CMK (cell line): ENCODE results near the gene GRM4.

Source experiments
- DNase-seq: peaks from one replicate; pipeline ENCODE4 v3.0.0-alpha.2; 2010; ENCODE audit warnings: low read depth

GRM4 gene

GRCh38 chr6:34157236-34157830 is 11.4 kb upstream of the GRM4 start:
- no peak for DNase-seq

- DNase-seq = no peak
Observed at GRCh38 chr6:34155471-34156300, 9.8 kb upstream of the GRM4 start.

- no peak for DNase-seq
Observed at GRCh38 chr6:34154668-34155447, 9.0 kb upstream of the GRM4 start.

GRCh38 chr6:34152806-34153520 is 7.1 kb upstream of the GRM4 start:
- no peak for DNase-seq

- no peak for DNase-seq
Observed at GRCh38 chr6:34152042-34152524, 6.2 kb upstream of the GRM4 start.

- DNase-seq = no peak
Observed at GRCh38 chr6:34151321-34152041, 5.6 kb upstream of the GRM4 start.

- no peak for DNase-seq
Observed at GRCh38 chr6:34150766-34151165, 4.9 kb upstream of the GRM4 start.

GRCh38 chr6:34149831-34150400 is 4.0 kb upstream of the GRM4 start:
- DNase-seq = no peak

GRCh38 chr6:34149452-34149810 is 3.5 kb upstream of the GRM4 start:
- DNase-seq = no peak

GRCh38 chr6:34148631-34149451 is 3.0 kb upstream of the GRM4 start:
- DNase-seq = no peak

- no peak for DNase-seq
Observed at GRCh38 chr6:34147906-34148630, 2.2 kb upstream of the GRM4 start.

- no peak for DNase-seq
Observed at GRCh38 chr6:34146801-34147592, 1.1 kb upstream of the GRM4 start.

- DNase-seq = no peak
Observed at GRCh38 chr6:34145161-34146020, 496 bp downstream of the GRM4 start.

- DNase-seq = no peak
Observed at GRCh38 chr6:34144581-34145160, 1.2 kb downstream of the GRM4 start.

- DNase-seq = no peak
Observed at GRCh38 chr6:34143884-34144580, 1.9 kb downstream of the GRM4 start.

GRCh38 chr6:34143196-34143883 is 2.5 kb downstream of the GRM4 start:
- DNase-seq = no peak
